A549 (cell line): ENCODE measurements around the gene CCDC88B.

ENCODE experiments used
- CTCF ChIP-seq: fragments of >200 bp; sonication (Bioruptor Twin); formaldehyde crosslinking; IDR thresholded peaks from 3 replicates; pipeline ENCODE4 v1.5.1; 2016
- JUNB ChIP-seq: fragments of >200 bp; sonication (Bioruptor Twin); formaldehyde crosslinking; IDR thresholded peaks from 2 replicates; pipeline ENCODE4 v1.6.1; 2016
- SREBF2 ChIP-seq: fragments of 450-650 bp; IDR thresholded peaks from 2 replicates; pipeline ENCODE4 v1.6.1; 2014; ENCODE audit warnings: mild to moderate bottlenecking, moderate library complexity

DNA sequence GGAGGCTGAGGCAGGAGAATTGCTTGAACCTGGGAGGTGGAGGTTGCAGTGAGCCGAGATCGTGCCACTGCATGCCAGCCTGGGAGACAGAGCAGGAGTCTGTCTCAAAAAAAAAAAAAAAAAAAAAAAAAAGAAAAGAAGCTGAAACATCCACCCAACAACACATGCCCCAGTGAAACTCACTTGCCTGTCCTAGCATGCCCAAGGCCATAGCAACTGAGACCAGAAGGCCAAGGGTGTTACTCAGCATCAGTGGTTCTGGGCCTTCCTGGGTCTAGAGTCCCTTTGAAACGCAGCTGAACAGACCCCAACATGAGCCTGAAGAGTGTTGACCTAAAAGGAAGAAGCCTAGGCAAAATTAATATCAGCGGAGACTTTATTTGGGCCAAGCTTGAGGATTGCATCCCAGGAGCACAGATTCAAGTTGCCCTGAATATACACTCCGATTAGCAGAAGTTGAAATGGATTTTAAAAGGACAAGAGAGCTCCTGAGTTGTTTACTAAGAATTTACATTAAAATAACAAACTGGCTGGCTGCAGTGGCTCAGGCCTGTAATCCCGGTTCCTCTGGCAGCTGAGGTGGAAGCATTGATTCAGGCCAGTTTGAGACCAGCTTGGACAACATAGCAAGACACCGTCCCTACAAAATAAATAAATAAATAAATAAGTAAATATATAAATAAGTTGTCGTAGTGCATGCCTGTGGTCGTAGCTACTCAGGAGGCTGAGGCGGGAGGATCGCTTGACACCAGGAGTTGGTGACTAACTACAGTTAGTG, 15.1 kb upstream of the CCDC88B start:
- TF ChIP-seq SREBF2 (no peak), JUNB (no peak), CTCF (no peak)
